Ovary (tissue), 9 donors: ENCODE data around the gene CKLF. TPM values are rescaled to one million over a fixed set of nuclear protein-coding genes. Genes with fewer than 3 reads are reported as not detected.

Experiments used
- DNase-seq, 5 donors: peaks; one replicate each; pipeline ENCODE4 v3.0.0-alpha.2; 2019 to 2020
- H3K27ac ChIP-seq, 2 donors: fragments of 200-600 bp; one replicate each; pipeline versions ENCODE4 v1.5.1 to v1.8.0; 2019 to 2022
- H3K27me3 ChIP-seq: fragments of 200-600 bp; one replicate; pipeline ENCODE4 v1.8.0; 2022
- H3K36me3 ChIP-seq: fragments of 200-600 bp; sonication (generic); one replicate; pipeline ENCODE4 v1.5.1; 2019
- H3K4me1 ChIP-seq: one replicate; pipeline ENCODE4 v1.8.1; 2013; ENCODE audit warnings: mild to moderate bottlenecking, moderate library complexity; ENCODE audit not compliant: insufficient read depth
- H3K4me3 ChIP-seq: fragments of 200-600 bp; sonication (generic); one replicate; pipeline ENCODE4 v1.5.1; 2017
- H3K9me3 ChIP-seq, 2 donors: fragments of 200-600 bp in 1 of 2; sonication (generic) in 1 of 2; one replicate each; pipeline versions ENCODE4 v1.5.1 to v1.8.1; 2013 to 2019; ENCODE audit warnings: mild to moderate bottlenecking in 1 of 2, moderate library complexity in 1 of 2
- CTCF ChIP-seq, 3 donors: fragments of 450-650 bp in 2 of 3; fragments of 200-600 bp in 1 of 3; IDR thresholded peaks; one replicate each; pipeline versions ENCODE4 v1.5.1 to v1.8.0; 2016 to 2022; ENCODE audit warnings: antibody characterized with exemption in 3 of 3, mild to moderate bottlenecking in 1 of 3
- EP300 ChIP-seq: sonication (generic); formaldehyde crosslinking; IDR thresholded peaks from one replicate; pipeline ENCODE4 v1.6.1; 2017; ENCODE audit warnings: antibody characterized with exemption
- POLR2A ChIP-seq: fragments of 450-650 bp; IDR thresholded peaks from one replicate; pipeline ENCODE4 v1.6.1; 2017; ENCODE audit warnings: antibody characterized with exemption, mild to moderate bottlenecking, moderate library complexity
- WGBS, 3 donors: extraction: QIAGEN DNeasy Blood & Tissue Kit in 1 of 3; methylation state at CpG; one replicate each; pipeline versions ENCODE4 v1.1.5 to v1.1.7; 2013 to 2017; 5-methylcytosine and 5-hydroxymethylcytosine counted together
- intact Hi-C, 4 donors: fragments of 100-400 bp; cut with DNase I; formaldehyde crosslinking; loops; one replicate each; pipeline versions ENCODE4 v1.11.0 to v1.15.1; 2022 to 2023
- polyA plus RNA-seq, 2 donors: library from polyadenylated mRNA; stranded (reverse); fragments of 200-250 nt in 1 of 2; fragments of 350-450 nt in 1 of 2; fragmentation: Illumina TruSeq in 1 of 2; extraction: RNeasy Lipid Tissue Mini Kit (QIAGEN cat#74804) in 1 of 2; gene quantifications; one replicate each; pipeline ENCODE4 v1.2.3, GENCODE V29; 2013 to 2014
- total RNA-seq, 7 donors: library from RNA; depleted of rRNA in 2 of 7; stranded (reverse); fragments of >200 nt in 2 of 7; fragmentation: NEBNext Ultra II Directional in 3 of 7; extraction: Animal tissue kit (Norgen Biotek cat#: 25700) in 3 of 7; gene quantifications; one replicate each; pipeline versions ENCODE4 v1.1.0 to v1.2.4, GENCODE V29; 2016 to 2023
- donor health status: DM: no; HTN: no; CAD: no; lungs with moderate emphysema.
- donor health status: DM: no; HTN: no; CAD: no.
- donor health status: Bipolar disorder and iron deficiency.
- donor health status: DM: yes; HTN: yes; CAD: no.
- donor health status: DM: no; HTN: no; CAD: no.
- donor health status: DM: yes; HTN: yes; CAD: no.

CKLF gene
- total and polyA plus RNA-seq, 9 donors, result 22.3 to 46.8 (median 32.6) TPM

- H3K27ac ChIP-seq, result no peak overlapping the region
- no peaks in the 10 kb centered on the region for H3K27me3 ChIP-seq
- no peak for DNase-seq
- H3K4me3 ChIP-seq, result no peak overlapping the region
- H3K9me3 ChIP-seq, result no peaks in the 10 kb centered on the region
- TF ChIP-seq EP300, result no peak
- no peak for TF ChIP-seq POLR2A
- TF ChIP-seq CTCF (IDR thresholded peaks at IDR 0.05), result no peak
- no peaks in the 10 kb centered on the region for H3K36me3 ChIP-seq
- WGBS, 3 donors, result 88 to 92% (median 90%) methylated on average over 5 of the region's 5 CpGs
- intact Hi-C loops, result no loop called here
- H3K4me1 ChIP-seq, result peaks cover 3% of the 10 kb centered on the region
Measured at GRCh38 chr16:66547101-66547989, 5.0 kb upstream of the CKLF start.

- peaks cover 3% of the 10 kb centered on the region for H3K4me1 ChIP-seq
- intact Hi-C loops, result loop anchor here in 1 of 4 donors (2.0 kb wide), 1 partner anchor 57 kb away; the partner anchor contains the start of gene CMTM3
Measured at GRCh38 chr16:66548068-66548467, 4.3 kb upstream of the CKLF start.

GRCh38 chr16:66548868-66549267 lies 3.5 kb upstream of the CKLF start:
- TF ChIP-seq EP300 (no peak), CTCF (IDR thresholded peaks at IDR 0.05) (no peak), POLR2A (no peak)
- WGBS, 3 donors, result 9 to 17% (median 9%) methylated on average over 9 of the region's 9 CpGs
- Histone ChIP-seq H3K4me3 (peak overlapping the region; percentile 60), H3K27me3 (no peaks in the 10 kb centered on the region), H3K27ac (peak overlapping the region; percentile 94 to 99), H3K4me1 (peaks cover 7% of the 10 kb centered on the region), H3K36me3 (no peaks in the 10 kb centered on the region), H3K9me3 (no peaks in the 10 kb centered on the region)
- no peak for DNase-seq
- intact Hi-C loops, result loop anchor here in 1 of 4 donors (2.0 kb wide), 1 partner anchor 56 kb away; the partner anchor contains the start of gene CMTM3

More at GRCh38 chr16:66548068-66548467, 4.3 kb upstream of the CKLF start:
- Histone ChIP-seq H3K36me3 (no peaks in the 10 kb centered on the region), H3K9me3 (no peaks in the 10 kb centered on the region), H3K4me3 (no peak overlapping the region), H3K27ac (peak overlapping the region in 1 of 2 donors; percentile 94), H3K27me3 (no peaks in the 10 kb centered on the region)
- no peak for DNase-seq
- WGBS, 3 donors, result 93 to 95% (median 94%) methylated on average over 4 of the region's 4 CpGs
- TF ChIP-seq CTCF (IDR thresholded peaks at IDR 0.05) (no peak), EP300 (no peak), POLR2A (no peak)

GRCh38 chr16:66549284-66550131 lies 2.9 kb upstream of the CKLF start, which contains the start of gene TK2:
Gene TK2, minus strand, starts transcription at chr16:66550122. Its CDS starts 61 bp downstream, at chr16:66550061.
- DNase-seq, result peak; percentile 74 to 86 (median 79)
- intact Hi-C loops, result loop anchor here in 3 of 4 donors (2.0 to 10.0 kb wide), 4 partner anchors 32 to 65 kb away; partner anchors contain the start of gene CMTM3 (in 2 of the 3)
- Histone ChIP-seq H3K36me3 (no peaks in the 10 kb centered on the region), H3K27me3 (no peaks in the 10 kb centered on the region), H3K4me1 (peaks cover 7% of the 10 kb centered on the region), H3K27ac (peak within 1 kb of the TSS; percentile 94 to 99), H3K9me3 (no peaks in the 10 kb centered on the region), H3K4me3 (peak within 1 kb of the TSS; percentile 60)
- TF ChIP-seq EP300 (no peak), CTCF (IDR thresholded peaks at IDR 0.05) (peak in 2 of 3 donors; percentile 18 to 20), POLR2A (peak; percentile 72)
- WGBS, 3 donors, result 1 to 2% (median 1%) methylated on average over 52 to 80 of the region's 80 CpGs
